GM12878 (cell line): ENCODE results near the gene FGD3. TPM values are rescaled to one million over a fixed set of nuclear protein-coding genes. Genes with fewer than 3 reads are reported as not detected.
A peak's percentile ranks its signal among the peaks of the same experiment; 100 is the strongest.

Source experiments
- CBFB ChIP-seq: IDR thresholded peaks from 2 replicates; pipeline ENCODE4 v1.6.1; 2016; ENCODE audit warnings: antibody characterized with exemption, low read depth
- CBX3 ChIP-seq: fragments of 200-600 bp; sonication (generic); IDR thresholded peaks from 2 replicates; pipeline ENCODE4 v1.6.1; 2016; ENCODE audit warnings: low read depth, borderline replicate concordance
- FOS ChIP-seq: IDR thresholded peaks from 3 replicates; pipeline ENCODE4 v1.6.1; 2011; ENCODE audit warnings: borderline replicate concordance; ENCODE audit not compliant: insufficient read length; ENCODE audit errors: extremely low read depth
- HSF1 ChIP-seq: fragments of 150-350 bp; IDR thresholded peaks from 2 replicates; pipeline ENCODE4 v1.6.1; 2014; ENCODE audit warnings: mild to moderate bottlenecking, low read depth, low read length
- MEF2B ChIP-seq: fragments of 450-650 bp; IDR thresholded peaks from 2 replicates; pipeline ENCODE4 v1.6.1; 2018; ENCODE audit warnings: mild to moderate bottlenecking, moderate library complexity; ENCODE audit not compliant: partially characterized antibody, poor library complexity, severe bottlenecking
- MXI1 ChIP-seq: fragments of 150-350 bp; IDR thresholded peaks from 2 replicates; pipeline ENCODE4 v1.6.1; 2011; ENCODE audit warnings: low read depth, mild to moderate bottlenecking, inconsistent platforms, low read length, improper control_type of control experiment
- POLR2AphosphoS2 ChIP-seq: IDR thresholded peaks from 2 replicates; pipeline ENCODE4 v1.6.1; 2011; ENCODE audit warnings: low read depth, mild to moderate bottlenecking, low read length, improper control_type of control experiment, moderate library complexity
- POU2F2 ChIP-seq: IDR thresholded peaks from 3 replicates; pipeline ENCODE4 v1.6.1; 2011; ENCODE audit warnings: low read depth, mild to moderate bottlenecking, low read length, borderline replicate concordance
- RAD21 ChIP-seq: IDR thresholded peaks from 2 replicates; pipeline ENCODE4 v1.6.1; 2011; ENCODE audit warnings: mild to moderate bottlenecking, low read depth, low read length, moderate library complexity; ENCODE audit not compliant: insufficient read depth
- RAD51 ChIP-seq: fragments of 450-650 bp; IDR thresholded peaks from 2 replicates; pipeline ENCODE4 v1.6.1; 2016; ENCODE audit warnings: moderate library complexity, mild to moderate bottlenecking, inconsistent platforms
- SPI1 ChIP-seq: IDR thresholded peaks from 2 replicates; pipeline ENCODE4 v1.6.1; 2011; ENCODE audit warnings: low read depth, mild to moderate bottlenecking, low read length, moderate library complexity, borderline replicate concordance; ENCODE audit not compliant: insufficient read depth
- SUPT20H ChIP-seq: IDR thresholded peaks from 2 replicates; pipeline ENCODE4 v1.6.1; 2011; ENCODE audit warnings: low read depth, mild to moderate bottlenecking, low read length, moderate library complexity, borderline replicate concordance; ENCODE audit not compliant: control insufficient read depth
- TCF7 ChIP-seq: IDR thresholded peaks from 2 replicates; pipeline ENCODE4 v1.6.1; 2014; ENCODE audit warnings: antibody characterized with exemption, borderline replicate concordance
- ZNF687 ChIP-seq: fragments of 450-650 bp; IDR thresholded peaks from 2 replicates; pipeline ENCODE4 v1.6.1; 2017; ENCODE audit warnings: mild to moderate bottlenecking, moderate library complexity
- polyA plus RNA-seq, 11 experiments: library from polyadenylated mRNA; depleted of rRNA in 4 of 11; unstranded in 6 of 11; stranded (reverse) in 5 of 11; fragments of >200 nt; fragmentation: Nextera tagmentation in 4 of 11; fragmentation: Illumina TruSeq in 1 of 11; extraction: Ambion mirVana in 4 of 11; extraction: Trizol in 1 of 11; gene quantifications; 1 replicate in 1 of 11; 2 replicates in 10 of 11; pipeline versions ENCODE4 v1.2.1 to v1.2.3, GENCODE V29; 2011 to 2016; ENCODE audit warnings: inconsistent platforms in 2 of 11, missing spikeins in 2 of 11, low read depth in 1 of 11
- total RNA-seq, 4 experiments: library from RNA; depleted of rRNA in 3 of 4; stranded (reverse); fragments of >200 nt in 3 of 4; fragmentation: Illumina TruSeq in 1 of 4; extraction: Trizol in 1 of 4; gene quantifications; 2 replicates each; pipeline versions ENCODE4 v1.2.1 to v1.2.3, GENCODE V29; 2013 to 2021
- TF ChIP-seq, protein P1 (sequence below): fragments of 450-650 bp; formaldehyde crosslinking; IDR thresholded peaks from 2 replicates; pipeline ENCODE4 v1.5.0; 2022; ENCODE audit warnings: mild to moderate bottlenecking, missing genetic modification characterization
- TF ChIP-seq, protein P2 (sequence below): IDR thresholded peaks from 2 replicates; pipeline ENCODE4 v1.6.1; 2012; ENCODE audit warnings: mild to moderate bottlenecking, low read depth, low read length

Gene FGD3
- total and polyA plus RNA-seq, 10 of the 15 experiments (the other 5 are each of a cell fraction or from before 2014, with no cell fraction given): 0.26 to 18.1 (median 12.4) TPM

GRCh38 chr9:93059011-93059714 is 111.8 kb downstream of the FGD3 start (continued):
- TF ChIP-seq ZNF687 (peak; percentile 25; the same call in 1 of the 2 replicates), SPI1 (no peak), HSF1 (no peak), POU2F2 (no peak), MEF2B (no peak), RAD51 (no peak), POLR2AphosphoS2 (no peak), SUPT20H (no peak), CBFB (no peak), TCF7 (no peak), CBX3 (no peak), FOS (no peak), RAD21 (no peak), MXI1 (0 out of 2 replicates have a peak, but pooled peaks have one; percentile 29)
- TF ChIP-seq, protein P1, sequence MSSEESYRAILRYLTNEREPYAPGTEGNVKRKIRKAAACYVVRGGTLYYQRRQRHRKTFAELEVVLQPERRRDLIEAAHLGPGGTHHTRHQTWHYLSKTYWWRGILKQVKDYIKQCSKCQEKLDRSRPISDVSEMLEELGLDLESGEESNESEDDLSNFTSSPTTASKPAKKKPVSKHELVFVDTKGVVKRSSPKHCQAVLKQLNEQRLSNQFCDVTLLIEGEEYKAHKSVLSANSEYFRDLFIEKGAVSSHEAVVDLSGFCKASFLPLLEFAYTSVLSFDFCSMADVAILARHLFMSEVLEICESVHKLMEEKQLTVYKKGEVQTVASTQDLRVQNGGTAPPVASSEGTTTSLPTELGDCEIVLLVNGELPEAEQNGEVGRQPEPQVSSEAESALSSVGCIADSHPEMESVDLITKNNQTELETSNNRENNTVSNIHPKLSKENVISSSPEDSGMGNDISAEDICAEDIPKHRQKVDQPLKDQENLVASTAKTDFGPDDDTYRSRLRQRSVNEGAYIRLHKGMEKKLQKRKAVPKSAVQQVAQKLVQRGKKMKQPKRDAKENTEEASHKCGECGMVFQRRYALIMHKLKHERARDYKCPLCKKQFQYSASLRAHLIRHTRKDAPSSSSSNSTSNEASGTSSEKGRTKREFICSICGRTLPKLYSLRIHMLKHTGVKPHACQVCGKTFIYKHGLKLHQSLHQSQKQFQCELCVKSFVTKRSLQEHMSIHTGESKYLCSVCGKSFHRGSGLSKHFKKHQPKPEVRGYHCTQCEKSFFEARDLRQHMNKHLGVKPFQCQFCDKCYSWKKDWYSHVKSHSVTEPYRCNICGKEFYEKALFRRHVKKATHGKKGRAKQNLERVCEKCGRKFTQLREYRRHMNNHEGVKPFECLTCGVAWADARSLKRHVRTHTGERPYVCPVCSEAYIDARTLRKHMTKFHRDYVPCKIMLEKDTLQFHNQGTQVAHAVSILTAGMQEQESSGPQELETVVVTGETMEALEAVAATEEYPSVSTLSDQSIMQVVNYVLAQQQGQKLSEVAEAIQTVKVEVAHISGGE (CRISPR knock-in tag): no peak
- TF ChIP-seq, protein P2, sequence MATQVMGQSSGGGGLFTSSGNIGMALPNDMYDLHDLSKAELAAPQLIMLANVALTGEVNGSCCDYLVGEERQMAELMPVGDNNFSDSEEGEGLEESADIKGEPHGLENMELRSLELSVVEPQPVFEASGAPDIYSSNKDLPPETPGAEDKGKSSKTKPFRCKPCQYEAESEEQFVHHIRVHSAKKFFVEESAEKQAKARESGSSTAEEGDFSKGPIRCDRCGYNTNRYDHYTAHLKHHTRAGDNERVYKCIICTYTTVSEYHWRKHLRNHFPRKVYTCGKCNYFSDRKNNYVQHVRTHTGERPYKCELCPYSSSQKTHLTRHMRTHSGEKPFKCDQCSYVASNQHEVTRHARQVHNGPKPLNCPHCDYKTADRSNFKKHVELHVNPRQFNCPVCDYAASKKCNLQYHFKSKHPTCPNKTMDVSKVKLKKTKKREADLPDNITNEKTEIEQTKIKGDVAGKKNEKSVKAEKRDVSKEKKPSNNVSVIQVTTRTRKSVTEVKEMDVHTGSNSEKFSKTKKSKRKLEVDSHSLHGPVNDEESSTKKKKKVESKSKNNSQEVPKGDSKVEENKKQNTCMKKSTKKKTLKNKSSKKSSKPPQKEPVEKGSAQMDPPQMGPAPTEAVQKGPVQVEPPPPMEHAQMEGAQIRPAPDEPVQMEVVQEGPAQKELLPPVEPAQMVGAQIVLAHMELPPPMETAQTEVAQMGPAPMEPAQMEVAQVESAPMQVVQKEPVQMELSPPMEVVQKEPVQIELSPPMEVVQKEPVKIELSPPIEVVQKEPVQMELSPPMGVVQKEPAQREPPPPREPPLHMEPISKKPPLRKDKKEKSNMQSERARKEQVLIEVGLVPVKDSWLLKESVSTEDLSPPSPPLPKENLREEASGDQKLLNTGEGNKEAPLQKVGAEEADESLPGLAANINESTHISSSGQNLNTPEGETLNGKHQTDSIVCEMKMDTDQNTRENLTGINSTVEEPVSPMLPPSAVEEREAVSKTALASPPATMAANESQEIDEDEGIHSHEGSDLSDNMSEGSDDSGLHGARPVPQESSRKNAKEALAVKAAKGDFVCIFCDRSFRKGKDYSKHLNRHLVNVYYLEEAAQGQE: no peak
